ENCODE results near the gene SYNPO2. TPM values are rescaled to one million over a fixed set of nuclear protein-coding genes. Genes with fewer than 3 reads are reported as not detected.
A peak's percentile ranks its signal among the peaks of the same experiment; 100 is the strongest.

Gene SYNPO2
- total RNA-seq, 1 experiment from 2014 or later, result 0.26 TPM

GRCh38 chr4:118968813-118969212, 80.2 kb downstream of the SYNPO2 start:
- no peak for TF ChIP-seq EZH2 (IDR thresholded peaks at IDR 0.05; ENCODE audit: borderline replicate concordance, low read depth, low read length, poor library complexity, severe bottlenecking)
- TF ChIP-seq, protein P1, sequence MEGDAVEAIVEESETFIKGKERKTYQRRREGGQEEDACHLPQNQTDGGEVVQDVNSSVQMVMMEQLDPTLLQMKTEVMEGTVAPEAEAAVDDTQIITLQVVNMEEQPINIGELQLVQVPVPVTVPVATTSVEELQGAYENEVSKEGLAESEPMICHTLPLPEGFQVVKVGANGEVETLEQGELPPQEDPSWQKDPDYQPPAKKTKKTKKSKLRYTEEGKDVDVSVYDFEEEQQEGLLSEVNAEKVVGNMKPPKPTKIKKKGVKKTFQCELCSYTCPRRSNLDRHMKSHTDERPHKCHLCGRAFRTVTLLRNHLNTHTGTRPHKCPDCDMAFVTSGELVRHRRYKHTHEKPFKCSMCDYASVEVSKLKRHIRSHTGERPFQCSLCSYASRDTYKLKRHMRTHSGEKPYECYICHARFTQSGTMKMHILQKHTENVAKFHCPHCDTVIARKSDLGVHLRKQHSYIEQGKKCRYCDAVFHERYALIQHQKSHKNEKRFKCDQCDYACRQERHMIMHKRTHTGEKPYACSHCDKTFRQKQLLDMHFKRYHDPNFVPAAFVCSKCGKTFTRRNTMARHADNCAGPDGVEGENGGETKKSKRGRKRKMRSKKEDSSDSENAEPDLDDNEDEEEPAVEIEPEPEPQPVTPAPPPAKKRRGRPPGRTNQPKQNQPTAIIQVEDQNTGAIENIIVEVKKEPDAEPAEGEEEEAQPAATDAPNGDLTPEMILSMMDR (conservative IDR thresholded peaks at IDR 0.05; ENCODE audit: low read depth, low read length), result no peak
- no peak overlapping the region for H3K27ac ChIP-seq (ENCODE audit: low read depth, low read length, poor library complexity, severe bottlenecking)
- ChIA-PET CTCF (interaction anchor here (0.6 kb wide), 1 partner anchor 224 kb away, joined by 5 read pairs; no protein-coding TSS in a partner anchor), POLR2A (ENCODE audit: low non-redundant PET) (no interaction called here)
- H3K9me3 ChIP-seq (ENCODE audit: low read depth, low read length, poor library complexity, severe bottlenecking), result no peaks in the 10 kb centered on the region
- DNase-seq (ENCODE audit: low spot score), result no peak
- BruUV-seq (replicated peaks), result no TSS peak
- no peaks in the 10 kb centered on the region for H3K36me3 ChIP-seq (ENCODE audit: insufficient read depth, low read length, poor library complexity, severe bottlenecking)
- no peaks in the 10 kb centered on the region for H3K4me1 ChIP-seq (ENCODE audit: insufficient read depth, low read length, poor library complexity, severe bottlenecking)
- intact Hi-C loops (cut with micrococcal nuclease; ENCODE audit: unreplicated experiment), result loop anchor here (1.0 to 10.0 kb wide), 3 partner anchors 197 to 304 kb away; no protein-coding TSS in a partner anchor
- H3K27me3 ChIP-seq (replicated peaks; ENCODE audit: insufficient read depth, low read depth, low read length, poor library complexity), result no peaks in the 10 kb centered on the region
- H3K4me3 ChIP-seq (ENCODE audit: low read depth, low read length, poor library complexity, severe bottlenecking), result no peak overlapping the region

- ChIA-PET POLR2A (ENCODE audit: low non-redundant PET) (interaction anchor here (0.6 kb wide), 1 partner anchor 224 kb away, joined by 4 read pairs; no protein-coding TSS in a partner anchor), CTCF (no interaction called here)
- intact Hi-C loops (cut with micrococcal nuclease; ENCODE audit: unreplicated experiment), result loop anchor here (1.0 to 10.0 kb wide), 3 partner anchors 197 to 305 kb away; no protein-coding TSS in a partner anchor
- Histone ChIP-seq H3K4me1 (ENCODE audit: insufficient read depth, low read length, poor library complexity, severe bottlenecking) (no peaks in the 10 kb centered on the region), H3K9me3 (ENCODE audit: low read depth, low read length, poor library complexity, severe bottlenecking) (no peaks in the 10 kb centered on the region), H3K27me3 (replicated peaks; ENCODE audit: insufficient read depth, low read depth, low read length, poor library complexity) (no peaks in the 10 kb centered on the region), H3K27ac (ENCODE audit: low read depth, low read length, poor library complexity, severe bottlenecking) (no peak overlapping the region), H3K36me3 (ENCODE audit: insufficient read depth, low read length, poor library complexity, severe bottlenecking) (no peaks in the 10 kb centered on the region), H3K4me3 (ENCODE audit: low read depth, low read length, poor library complexity, severe bottlenecking) (no peak overlapping the region)
- BruUV-seq (replicated peaks), result no TSS peak
- TF ChIP-seq EZH2 (IDR thresholded peaks at IDR 0.05; ENCODE audit: borderline replicate concordance, low read depth, low read length, poor library complexity, severe bottlenecking), result no peak
- TF ChIP-seq, protein P1 (conservative IDR thresholded peaks at IDR 0.05; ENCODE audit: low read depth, low read length), result peak; percentile 73
- DNase-seq (ENCODE audit: low spot score), result peak; percentile 68
Observed at GRCh38 chr4:118969359-118969758, 80.7 kb downstream of the SYNPO2 start.

- Histone ChIP-seq H3K27me3 (replicated peaks; ENCODE audit: insufficient read depth, low read depth, low read length, poor library complexity) (no peaks in the 10 kb centered on the region), H3K36me3 (ENCODE audit: insufficient read depth, low read length, poor library complexity, severe bottlenecking) (no peaks in the 10 kb centered on the region), H3K4me3 (ENCODE audit: low read depth, low read length, poor library complexity, severe bottlenecking) (no peak overlapping the region), H3K9me3 (ENCODE audit: low read depth, low read length, poor library complexity, severe bottlenecking) (no peaks in the 10 kb centered on the region), H3K27ac (ENCODE audit: low read depth, low read length, poor library complexity, severe bottlenecking) (no peak overlapping the region), H3K4me1 (ENCODE audit: insufficient read depth, low read length, poor library complexity, severe bottlenecking) (no peaks in the 10 kb centered on the region)
- no TSS peak for BruUV-seq (replicated peaks)
- TF ChIP-seq, protein P1 (conservative IDR thresholded peaks at IDR 0.05; ENCODE audit: low read depth, low read length), result no peak
- TF ChIP-seq EZH2 (IDR thresholded peaks at IDR 0.05; ENCODE audit: borderline replicate concordance, low read depth, low read length, poor library complexity, severe bottlenecking), result no peak
- ChIA-PET POLR2A (ENCODE audit: low non-redundant PET) (no interaction called here), CTCF (no interaction called here)
- intact Hi-C loops (cut with micrococcal nuclease; ENCODE audit: unreplicated experiment), result no loop called here
- no peak for DNase-seq (ENCODE audit: low spot score)
Observed at GRCh38 chr4:118972167-118972566, 83.5 kb downstream of the SYNPO2 start.

Measured in A673 (cell line).